NCI-H1694 (cell line): ENCODE results near the gene RNF7.
"Not testable (repeated sequence)": the region's sequence is repeated elsewhere in the genome, so short reads cannot be mapped to it uniquely, and the experiment has no call there.

Experiments
- DNase-seq: peaks from one replicate; lab custom pipeline; 2025; lab: John Stamatoyannopoulos, UW

RNF7 gene

DNA sequence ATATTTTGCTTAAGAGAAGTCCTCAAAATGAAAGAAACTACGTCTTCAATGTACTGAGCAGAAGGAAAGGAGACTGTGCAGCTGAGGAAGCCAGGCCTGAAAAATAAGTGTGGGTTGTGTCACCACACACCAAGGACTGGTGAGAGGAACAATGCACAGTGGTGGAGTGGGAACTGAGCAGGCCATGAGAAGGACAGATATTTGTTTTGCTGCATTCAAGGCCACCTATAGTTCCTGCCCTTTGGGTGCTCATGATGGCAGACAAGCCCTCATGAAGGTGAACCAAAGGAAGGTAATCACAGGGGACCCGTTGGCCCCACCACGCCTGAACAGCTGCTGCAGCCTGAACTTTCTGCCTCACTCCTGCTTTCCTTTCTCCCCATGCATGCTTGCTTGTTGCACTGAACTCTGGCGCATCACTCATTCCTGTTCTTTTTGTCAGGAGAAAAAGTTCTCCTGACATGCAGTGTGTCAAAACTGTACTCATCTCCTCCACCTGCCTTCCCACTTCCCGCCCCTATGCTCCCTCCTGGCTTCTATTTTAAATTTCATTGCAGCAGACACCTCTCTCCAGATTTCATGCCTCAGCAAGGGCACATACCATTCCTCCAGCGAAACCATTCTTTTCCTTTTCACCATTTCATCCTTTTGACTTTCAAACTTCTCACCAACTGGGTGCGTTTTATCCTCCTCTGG, 2.2 kb upstream of the RNF7 start:
- DNase-seq: no peak

DNA sequence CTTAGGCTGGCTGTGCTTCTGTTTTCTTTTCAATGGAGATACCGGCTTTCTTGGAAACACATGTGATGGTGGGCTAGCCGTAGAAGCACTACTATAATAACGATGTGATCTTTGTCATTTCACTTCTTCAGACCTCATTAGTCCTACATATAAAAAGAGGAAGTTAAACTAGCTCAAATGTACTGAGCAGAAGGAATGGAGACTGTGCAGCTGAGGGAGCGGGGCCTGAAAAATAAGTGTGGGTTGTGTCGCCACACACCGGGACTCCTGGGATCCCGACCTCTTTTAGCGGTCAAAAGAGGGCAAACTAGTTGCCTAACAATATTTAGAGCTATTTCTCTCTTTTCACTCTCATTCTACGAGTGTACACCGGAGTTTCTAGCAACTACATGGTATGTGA, 1.0 kb upstream of the RNF7 start:
- no peak for DNase-seq

DNA sequence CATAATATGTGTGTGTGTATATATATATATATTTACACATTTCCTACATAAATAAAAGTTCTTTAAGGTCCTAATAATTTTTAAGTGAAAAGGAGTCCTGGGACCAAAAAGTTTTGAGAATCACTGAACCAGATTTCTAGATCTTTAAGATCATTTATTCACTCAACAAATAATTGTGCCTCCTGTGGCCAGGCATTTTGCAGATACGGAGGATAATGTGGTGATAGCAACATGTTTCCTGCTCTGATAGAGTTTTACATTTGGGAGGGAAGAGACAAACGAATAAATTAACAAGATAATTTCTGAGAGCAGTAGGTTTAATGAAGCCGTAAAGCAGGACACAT, 448 bp upstream of the RNF7 start:
- DNase-seq: no peak

DNA sequence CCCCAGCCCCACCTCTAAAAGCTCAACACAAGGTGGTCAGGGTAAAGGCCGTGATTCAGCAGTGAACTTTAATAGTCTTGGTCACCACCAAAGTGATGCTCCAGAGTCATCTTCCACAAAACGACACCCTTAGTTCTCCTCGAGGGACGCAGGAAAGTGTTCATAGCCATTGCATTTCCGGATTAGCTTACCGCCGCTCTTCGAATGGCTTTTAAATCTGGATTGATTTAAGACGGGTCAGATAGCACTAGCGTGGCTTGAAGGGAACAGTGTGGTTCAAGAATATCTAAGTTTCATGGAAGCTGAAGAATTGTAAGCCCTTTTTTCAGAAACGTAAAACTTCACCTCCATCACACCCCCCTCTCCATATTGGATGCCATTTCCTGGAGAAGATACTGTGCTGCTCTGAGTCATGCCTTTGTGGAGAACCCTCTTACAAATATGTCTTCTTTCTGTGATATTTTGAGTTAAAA, 829 bp downstream of the RNF7 start:
- peak; percentile 6 for DNase-seq

DNA sequence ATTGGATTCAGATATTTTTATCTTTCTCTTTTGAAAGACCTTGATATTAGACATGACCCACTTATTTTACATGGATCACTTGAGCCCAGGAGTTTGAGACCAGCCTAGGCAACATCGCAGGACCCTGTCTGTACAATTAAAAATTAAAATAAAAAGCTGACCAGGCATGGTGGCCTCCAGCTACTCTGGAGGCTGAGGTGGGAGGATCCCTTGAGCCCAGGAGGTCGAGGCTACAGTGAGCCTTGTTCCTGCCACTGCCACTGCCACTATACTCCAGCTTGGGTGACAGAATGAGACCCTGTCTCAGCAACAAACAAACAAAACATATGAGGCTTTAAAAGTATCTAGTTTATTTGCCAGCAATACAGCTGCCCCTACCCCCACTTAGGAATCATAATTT, 1.6 kb downstream of the RNF7 start:
- no peak for DNase-seq

DNA sequence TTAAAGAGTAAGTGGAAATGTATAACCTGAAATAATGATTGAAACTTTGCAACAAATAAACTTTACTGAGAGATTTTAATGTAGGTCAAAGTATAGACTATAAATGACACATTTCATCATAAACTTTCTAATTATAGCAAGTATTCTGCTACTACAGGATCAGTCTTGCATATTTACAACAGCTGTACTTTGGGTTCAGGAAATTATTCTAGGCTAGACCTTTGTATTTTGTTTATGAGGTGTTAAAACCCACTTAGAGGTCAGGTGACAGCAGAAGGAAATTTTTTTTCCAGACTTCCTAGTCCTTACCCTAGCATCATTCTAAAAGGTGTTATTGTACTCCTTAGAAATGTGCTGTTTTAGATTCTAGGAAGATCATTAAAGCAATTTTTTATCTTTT, 2.3 kb downstream of the RNF7 start:
- no peak for DNase-seq

DNA sequence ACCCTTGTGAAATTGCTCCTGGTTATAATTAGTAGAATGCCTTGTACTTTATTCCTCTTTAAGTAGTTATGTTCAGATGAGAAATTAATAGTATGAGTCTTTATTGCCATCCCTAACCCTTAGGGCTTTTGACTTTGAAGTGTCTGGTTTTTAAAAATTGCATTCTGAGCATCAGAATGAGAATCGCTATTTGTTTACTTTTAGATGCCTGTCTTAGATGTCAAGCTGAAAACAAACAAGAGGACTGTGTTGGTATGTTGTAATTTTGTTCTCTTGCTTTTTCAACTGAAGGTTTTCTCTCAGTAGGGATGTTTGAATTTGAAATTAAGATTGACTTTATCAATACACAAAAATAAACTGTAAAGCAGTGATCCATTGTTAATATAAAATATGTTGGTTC, 5.2 kb downstream of the RNF7 start:
- no peak for DNase-seq

DNA sequence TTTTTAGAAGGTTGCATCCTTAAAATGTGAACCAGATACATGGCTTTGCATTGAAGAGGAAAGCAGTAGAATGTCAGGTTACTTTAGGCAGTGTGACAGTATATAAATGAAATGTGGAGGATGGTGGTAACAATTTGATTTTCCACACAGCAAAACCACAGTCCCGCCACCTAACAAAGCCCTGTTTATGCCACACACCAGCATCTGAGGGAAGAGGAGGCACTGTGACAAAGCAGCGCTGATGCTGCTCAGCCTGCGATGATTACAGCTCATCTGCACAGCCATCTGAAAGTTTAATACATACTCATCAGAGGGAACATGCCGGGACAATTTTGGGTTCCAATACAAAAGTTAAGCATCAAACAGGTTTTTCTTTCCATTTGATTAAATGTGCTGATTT, 8.9 kb downstream of the RNF7 start:
- DNase-seq: no peak

DNA sequence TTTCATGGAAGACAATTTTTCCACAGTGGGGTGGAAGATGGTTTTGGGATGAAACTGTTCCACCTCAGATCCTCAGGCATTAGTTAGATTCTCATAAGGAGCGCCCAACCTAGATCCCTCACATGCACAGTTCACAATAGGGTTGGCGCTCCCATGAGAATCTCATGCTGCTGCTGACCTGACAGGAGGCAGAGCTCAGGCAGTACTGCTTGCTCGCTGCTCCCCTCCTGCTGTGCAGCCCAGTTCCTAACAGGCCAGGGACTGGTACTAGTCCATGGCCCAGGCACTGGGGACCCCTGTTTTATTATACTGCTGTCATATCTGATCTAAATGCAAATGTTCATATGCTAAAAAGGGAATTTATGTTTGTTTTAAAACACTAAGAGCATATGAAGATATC, 15.3 kb downstream of the RNF7 start:
- DNase-seq: no peak

DNA sequence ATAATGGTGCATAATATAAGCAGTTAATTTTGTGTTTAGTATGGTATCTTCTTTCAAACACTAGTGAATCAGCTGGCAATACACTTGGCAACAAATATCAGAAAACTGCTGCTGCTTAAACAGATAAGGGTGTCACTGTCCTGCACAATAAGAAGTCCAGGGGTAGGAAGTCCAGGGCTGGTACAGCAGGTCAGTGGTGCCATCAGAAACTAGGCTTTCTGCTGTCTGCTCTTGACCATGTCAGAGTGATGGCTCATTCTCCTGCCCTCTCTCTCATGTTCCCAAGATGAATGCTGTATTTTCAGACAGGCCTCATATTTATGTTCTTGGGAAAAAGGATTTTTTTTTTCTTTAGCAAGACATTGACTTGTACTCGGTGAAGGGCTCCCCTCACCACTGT, 15.9 kb downstream of the RNF7 start:
- DNase-seq: no peak

DNA sequence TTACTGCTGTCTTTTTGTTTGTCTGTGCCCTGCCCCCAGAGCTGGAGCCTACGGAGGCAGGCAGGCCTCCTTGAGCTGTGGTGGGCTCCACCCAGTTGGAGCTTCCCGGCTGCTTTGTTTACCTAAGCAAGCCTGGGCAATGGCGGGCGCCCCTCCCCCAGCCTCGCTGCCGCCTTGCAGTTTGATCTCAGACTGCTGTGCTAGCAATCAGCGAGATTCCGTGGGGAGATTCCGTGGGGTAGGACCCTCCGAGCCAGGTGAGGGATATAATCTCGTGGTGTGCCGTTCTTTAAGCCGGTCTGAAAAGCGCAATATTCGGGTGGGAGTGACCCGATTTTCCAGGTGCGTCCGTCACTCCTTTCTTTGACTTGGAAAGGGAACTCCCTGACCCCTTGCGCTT, 24.5 kb downstream of the RNF7 start:
- not testable (repeated sequence) for DNase-seq

DNA sequence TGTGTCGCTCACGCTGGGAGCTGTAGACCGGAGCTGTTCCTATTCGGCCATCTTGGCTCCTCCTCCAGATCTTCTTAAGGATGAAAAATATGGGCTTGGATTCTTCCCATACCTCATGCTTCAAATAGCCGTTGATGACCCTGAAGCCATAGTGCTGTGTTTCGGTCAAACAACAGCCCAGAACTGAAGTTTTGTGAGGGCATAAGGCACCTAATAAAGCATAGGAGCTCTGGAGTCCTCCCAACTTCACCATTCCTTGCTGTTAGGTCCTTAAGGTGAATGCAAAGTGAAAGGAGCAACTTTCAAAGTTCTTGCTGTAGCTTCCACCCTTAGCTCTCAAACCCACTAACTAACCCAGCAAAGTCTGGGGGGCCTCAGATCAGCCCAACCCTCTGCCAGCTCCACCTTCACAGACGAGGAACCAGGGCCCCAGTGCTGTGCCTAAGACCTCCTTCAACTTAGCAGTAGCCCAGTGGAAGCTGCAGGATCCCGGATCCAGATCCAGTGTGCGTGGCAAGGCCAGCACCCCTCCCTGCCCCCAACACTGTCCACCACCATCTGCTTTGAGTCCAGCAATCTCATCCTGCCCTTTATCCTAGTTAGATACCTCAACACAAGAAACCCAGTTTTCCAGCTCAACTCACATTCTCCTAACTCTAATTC, 25.1 kb downstream of the RNF7 start, which contains the start of gene GRK7:
Gene GRK7 (plus strand): TSS at position 321 of the 663 bp plus-strand sequence. CDS start 14,877 bp downstream, outside the sequence.
- no peak for DNase-seq

DNA sequence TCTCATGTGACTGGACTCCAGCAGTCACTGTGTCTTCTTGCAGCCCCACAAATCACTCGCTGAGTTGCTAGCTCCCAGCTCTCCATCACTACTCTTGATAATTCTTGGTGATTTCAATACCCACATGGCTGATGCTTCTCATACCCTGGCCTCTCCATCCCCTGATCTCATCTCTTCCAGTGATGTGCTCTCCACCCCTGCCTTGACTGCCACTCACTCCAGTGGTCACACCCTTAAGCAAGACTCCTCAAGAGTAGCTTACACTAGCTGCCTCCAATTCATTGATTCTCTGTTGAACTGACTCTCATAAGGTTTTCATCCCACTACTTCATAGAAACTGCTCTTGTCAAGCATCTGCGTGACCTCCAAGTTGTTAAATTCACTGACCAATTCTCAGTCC, 25.9 kb downstream of the RNF7 start:
- DNase-seq: no peak

DNA sequence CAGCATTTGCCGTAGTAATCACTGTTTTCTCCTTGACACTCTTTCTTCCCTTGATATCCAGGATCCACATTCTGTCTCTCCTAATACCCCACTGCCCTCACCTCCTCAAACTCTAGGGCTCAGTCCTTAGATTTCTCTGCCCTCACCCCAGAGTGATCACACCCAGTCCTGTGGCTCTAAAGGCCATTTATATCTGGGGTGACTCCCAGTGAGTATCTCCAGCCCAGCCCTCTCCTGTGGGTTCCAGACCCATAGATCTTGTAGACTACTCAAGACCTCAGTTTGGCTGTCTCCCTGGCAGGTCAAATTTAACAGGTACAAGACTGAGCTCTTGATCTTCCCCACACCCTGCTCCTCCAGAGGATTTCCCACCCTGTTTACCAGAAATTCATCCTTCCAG, 26.4 kb downstream of the RNF7 start:
- DNase-seq: no peak

DNA sequence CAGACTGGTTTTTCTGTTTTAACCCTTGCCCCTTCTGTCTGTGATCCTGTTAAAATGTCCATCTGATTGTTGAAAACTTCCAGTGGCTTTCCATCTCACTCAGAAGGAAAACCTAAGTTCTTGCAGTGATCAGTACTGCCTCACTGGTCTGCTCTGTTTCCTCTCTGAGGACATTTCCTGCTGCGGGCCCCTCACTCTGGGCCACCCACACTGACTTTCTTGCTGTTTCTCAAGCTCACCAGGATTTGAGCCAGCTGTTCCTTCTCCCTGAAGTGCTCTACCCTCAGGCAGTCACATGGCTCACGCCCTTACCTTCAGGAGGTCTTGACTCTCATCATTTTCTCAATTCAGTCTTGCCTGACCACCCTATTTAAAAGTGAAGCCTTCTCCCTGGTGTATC, 26.9 kb downstream of the RNF7 start:
- DNase-seq: no peak

DNA sequence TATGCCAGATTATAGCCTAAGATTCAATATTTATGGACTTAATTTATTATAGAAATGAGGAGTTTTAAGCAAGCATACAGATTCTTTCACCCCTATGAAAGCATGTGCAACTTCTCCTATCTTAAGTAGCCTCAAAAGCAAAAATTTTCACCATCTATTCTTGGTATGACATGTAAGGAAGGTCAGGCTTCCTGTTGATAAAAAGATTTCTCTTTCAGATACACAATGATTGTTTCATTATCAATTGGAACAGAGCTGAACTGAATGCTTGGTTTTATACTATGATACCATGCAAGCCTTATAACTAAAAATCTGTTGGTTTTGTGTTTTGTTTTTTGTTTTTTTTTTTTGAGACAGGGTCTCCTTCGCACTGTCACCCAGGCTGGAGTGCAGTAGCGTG, 29.0 kb downstream of the RNF7 start:
- DNase-seq: no peak

DNA sequence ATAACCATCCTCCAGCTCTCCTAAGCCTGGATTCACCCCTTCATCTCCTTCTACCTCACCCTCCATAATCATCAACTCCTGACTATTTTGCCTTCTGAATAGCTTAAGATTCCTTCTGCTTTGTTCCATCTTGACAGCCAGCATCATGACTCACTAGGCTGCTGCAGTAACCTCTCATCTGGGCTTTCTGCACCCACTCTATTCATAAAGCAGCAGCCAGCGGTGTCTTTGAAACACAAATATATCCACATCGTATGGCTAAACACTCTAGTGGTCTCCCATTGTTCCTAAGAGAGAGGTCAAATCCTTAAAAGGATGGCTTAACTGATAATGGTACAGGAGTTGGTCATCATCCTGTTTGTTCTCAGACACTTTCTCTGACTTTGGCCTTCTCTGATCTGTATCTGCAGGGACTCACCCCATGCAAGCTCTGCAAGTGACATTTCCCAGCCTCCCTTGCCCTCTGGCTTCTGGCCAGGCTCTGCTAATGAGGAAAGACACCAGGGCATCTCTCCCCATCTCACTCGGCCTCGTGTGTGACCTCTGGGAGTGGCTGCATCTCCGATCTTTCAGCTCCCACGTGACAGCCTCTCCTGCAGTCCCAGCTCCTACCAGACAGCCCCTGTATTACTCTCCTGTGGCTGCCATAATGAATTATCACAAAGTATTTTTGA, 31.3 kb downstream of the RNF7 start:
- DNase-seq: no peak

DNA sequence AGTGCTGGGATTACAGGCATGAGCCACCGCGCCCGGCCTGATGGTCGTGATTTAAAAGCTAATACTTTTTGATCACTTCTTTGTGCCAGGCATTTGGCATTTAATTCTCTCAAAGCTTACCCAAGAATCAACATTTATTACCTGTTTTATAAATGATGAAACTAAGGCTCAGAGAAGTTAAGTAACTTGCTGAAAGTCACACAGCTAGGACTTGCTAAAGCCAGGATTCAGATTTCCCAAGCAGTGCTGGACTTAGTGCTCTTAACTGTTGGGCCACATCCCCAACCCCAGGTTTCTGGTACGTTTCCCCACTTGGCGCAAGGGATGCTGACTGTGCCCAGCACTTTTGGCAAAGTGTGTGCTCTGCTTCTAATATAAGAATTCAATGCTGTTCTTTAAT, 35.6 kb downstream of the RNF7 start:
- DNase-seq: no peak

DNA sequence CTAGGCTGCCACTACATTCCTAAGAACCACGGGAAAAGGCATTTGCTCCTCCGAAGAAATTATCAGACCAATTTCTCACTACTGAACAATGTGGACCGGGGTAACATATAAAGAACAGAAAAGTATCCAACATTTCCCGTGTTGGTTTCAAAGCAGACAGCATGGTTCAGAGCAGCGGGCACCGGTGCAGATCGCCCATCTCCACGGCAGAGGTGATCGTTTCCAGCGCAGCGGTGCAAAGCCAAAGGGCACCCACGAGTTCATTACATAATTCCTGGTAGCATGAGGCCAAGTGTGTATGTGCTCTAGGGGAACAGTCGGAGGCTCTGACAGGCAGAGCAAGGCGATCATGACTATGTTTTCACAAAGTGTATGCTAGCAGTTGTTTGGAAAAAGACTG, 38.3 kb downstream of the RNF7 start:
- DNase-seq: no peak

DNA sequence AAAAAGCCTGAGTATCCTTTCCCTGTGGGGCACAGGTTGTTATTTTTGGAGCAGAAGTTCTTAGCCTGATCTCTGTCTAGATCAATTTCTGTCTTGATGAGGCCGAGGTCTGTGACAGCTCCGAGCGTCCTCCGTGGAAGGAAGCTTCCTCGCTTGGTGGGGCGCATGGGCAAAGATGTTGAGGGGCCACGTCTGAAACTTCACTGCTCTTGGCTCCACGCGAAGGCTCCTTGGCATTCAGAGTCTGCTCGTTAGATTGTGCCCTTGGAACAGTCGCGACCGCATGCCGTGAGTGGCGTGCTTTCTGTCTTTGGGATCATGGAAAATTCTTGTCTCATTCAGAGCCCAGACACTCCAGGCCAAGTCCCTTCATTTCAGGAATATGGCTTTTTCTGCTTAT, 38.8 kb downstream of the RNF7 start:
- no peak for DNase-seq

DNA sequence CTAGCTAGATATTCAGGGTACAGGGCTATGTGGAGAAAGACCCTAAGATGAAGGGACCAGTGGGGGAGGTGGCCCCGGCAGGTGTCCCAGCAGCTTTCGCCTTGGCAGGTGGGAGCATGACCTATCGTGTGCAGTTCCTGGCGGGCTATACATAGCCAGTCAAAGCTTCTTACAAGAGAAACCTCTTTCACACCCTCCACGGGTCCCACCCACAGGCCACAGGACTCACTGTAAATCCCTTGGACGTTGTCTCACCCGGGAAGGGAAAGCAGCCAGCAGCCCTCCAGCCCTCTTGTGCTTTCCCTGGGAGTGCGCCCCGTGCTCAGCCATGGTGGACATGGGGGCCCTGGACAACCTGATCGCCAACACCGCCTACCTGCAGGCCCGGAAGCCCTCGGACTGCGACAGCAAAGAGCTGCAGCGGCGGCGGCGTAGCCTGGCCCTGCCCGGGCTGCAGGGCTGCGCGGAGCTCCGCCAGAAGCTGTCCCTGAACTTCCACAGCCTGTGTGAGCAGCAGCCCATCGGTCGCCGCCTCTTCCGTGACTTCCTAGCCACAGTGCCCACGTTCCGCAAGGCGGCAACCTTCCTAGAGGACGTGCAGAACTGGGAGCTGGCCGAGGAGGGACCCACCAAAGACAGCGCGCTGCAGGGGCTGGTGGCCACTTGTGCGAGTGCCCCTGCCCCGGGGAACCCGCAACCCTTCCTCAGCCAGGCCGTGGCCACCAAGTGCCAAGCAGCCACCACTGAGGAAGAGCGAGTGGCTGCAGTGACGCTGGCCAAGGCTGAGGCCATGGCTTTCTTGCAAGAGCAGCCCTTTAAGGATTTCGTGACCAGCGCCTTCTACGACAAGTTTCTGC, 40.1 kb downstream of the RNF7 start:
- DNase-seq: no peak

DNA sequence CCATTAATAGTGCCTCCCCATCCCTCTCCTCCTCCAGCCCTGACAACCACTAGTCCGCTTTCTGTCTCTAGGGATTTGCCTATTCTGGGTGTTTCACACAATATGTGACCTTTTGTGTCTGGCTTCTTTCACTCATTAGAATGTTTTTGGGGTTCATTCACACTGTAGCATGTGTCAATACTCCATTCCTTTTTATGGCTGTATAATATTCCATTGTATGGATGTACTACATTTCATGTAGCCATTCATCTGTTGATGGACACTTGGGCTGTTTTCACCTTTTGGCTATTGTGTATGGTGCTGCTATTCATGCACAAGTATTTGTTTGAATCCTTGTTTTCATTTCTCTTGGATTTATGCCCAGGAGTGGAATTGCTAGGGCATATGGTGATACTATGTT, 41.6 kb downstream of the RNF7 start:
- DNase-seq: no peak
